RCC 7860 (cell line): Measurements from ENCODE around the gene TMEM150C.

Source experiments
- DNase-seq: peaks from one replicate; pipeline ENCODE4 v3.0.0-alpha.2; 2015; ENCODE audit warnings: low spot score
- FAIRE-seq: peaks from 2 replicates; lab custom pipeline; 2012; peaks lifted over from hg19 to GRCh38; lab: Jason Lieb, UNC

The TMEM150C gene

DNA sequence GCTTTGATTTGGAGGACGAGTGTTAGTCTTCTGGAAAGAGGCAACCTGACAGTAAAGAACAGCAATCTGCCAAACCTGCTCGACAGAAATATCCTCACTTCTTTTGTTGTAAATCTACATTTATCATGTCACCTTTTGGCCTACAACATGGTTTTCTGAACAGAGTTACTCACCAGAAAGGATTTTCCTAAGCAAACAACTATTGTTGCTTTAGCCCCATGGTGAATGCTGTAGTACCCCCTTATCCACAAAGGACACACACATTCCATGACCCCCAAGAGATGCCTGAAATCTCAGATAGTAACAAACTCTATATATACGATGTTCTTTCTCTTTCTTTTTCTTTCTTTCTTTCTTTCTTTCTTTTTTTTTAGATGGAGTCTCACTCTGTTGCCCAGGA lies 42.7 kb downstream of the TMEM150C start:
- FAIRE-seq = no peak
- DNase-seq = no peak

DNA sequence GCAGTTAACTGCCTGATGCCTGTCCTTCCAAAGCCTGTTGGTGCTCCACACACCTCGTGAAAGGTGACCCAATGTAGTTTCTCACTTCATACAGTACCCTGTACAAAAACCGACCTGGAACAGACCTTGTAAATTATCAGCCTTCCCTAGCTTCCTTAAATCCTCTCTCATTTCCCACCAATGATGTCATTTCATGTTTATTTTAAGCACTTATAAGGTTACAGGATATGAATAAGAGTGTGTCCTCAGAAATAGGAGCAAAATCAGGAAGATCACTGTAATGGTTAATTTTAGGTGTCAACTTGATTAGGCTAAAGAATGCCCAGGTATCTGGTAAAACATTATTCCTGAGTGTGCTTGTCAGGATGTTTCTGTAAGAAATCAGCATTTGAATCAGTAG lies 44.7 kb downstream of the TMEM150C start:
- no peak for DNase-seq
- no peak for FAIRE-seq

DNA sequence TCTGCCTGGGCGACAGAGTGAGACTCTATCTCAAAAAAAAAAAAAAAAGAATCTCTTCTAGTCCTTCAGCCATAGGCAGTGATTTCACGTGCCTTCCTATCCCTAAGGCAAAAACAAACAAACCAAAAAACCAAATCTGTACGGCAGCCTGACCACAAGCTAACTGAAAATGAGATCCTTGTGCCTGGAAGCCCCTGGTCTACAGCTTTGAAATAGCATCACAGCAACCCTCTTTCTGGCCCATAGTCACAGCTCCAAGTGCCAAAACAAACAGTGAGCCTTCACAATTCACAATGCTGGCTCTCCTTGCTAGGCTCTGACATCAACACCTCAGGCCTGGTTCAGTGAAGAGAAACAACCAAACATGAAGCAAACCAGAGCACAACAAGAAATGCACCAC lies 46.1 kb downstream of the TMEM150C start:
- FAIRE-seq = no peak
- no peak for DNase-seq

DNA sequence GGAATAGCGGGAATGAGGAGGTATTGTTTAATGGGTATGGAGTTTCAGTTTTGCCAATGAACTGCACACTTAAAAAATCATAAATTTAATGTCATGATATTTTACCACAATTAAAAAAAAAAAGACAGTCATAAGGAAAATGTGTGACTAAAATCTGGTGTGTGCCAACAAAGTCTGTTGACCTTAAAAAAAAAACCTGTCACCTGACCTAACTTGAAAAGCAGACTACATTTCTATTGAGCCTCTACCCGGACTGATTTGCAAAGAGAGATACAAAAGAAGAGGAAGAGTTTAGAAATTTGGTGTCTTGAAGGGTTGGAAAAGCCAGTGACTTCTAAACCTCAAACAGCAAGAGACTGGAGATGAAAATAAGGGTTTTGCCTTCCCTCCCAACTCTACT lies 48.4 kb downstream of the TMEM150C start:
- DNase-seq (no peak), FAIRE-seq (no peak)

DNA sequence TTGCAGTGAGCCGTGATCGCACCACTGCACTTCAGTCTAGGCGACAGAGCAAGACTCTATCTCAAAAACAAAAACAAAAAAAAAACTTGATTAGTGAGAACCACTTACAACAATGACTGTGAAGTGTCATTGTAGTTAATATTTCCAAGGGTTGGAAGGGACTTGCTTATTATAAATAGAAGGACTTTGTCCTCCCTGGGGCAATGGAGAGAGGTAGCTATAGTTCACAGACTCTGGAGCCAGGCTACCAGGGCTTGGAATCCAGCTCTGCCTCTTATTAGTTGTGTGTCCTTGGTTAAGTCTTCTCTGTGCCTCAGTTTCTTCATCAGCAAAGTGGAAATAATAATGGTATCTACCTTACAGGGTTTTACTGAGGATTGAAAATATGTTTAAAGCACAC lies 51.6 kb downstream of the TMEM150C start:
- FAIRE-seq (no peak), DNase-seq (no peak)

DNA sequence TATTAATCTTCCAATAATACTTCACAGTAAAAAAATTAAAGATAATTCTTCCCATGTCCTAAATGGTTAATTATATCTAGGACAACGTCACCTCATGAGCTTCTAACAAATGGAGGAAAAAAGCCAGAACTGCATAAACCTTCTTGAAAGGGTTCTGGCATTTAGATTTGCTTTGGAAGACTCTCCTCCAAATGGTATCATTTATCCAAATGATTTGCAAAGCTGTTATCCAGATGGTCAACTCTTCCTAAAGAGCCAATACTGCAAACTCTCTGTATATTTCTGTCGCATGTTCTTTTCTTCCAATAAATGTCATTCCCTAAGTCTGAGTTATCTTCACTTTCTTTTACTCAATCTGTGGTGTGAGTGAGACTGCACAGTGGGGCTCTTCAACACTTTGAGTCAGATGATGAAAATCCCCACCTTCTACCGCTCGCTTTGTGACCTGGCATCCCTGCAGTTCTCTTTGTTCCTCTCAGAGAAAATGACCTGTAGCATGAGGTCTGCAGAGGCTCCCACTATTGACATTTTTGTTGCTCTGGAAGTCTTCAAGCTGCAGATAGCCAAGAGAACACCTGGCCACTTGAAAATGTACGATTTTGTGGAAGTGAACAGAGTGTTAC lies 52.9 kb downstream of the TMEM150C start:
- DNase-seq = no peak
- FAIRE-seq = no peak

DNA sequence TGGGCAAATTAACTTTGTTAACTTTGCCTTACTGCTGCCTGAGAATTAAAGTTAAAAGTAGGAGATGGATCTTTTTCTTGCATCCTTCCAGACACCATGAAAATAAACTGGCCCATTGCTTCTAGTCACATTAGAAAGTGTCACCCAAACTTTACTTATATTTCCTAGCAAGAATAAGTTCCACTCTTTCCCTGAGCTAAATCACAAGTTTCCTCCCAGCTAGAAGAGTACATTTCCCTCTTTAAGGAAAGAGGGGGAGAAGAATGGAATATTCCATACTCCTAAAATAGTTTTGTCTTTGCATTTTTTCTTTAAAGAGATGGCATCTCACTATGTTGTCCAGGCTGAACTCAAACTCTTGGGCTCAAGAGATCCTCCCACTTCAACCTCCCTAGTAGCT lies 53.8 kb downstream of the TMEM150C start:
- DNase-seq (no peak), FAIRE-seq (no peak)

DNA sequence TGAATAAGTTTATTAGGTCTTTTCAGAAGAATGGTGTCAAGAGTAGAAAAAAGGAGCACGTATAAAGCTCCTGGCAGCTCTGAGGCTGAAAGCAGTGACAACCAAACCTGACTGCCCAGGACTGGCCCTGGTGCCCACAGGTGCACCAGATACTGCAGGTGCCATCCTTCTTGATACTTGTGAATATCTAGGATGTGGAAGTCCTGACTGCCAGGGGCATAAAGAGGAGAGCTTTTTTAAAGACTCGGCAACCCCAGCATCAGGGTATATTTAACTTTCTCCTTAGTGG lies 60.7 kb downstream of the TMEM150C start:
- FAIRE-seq (no peak), DNase-seq (no peak)

DNA sequence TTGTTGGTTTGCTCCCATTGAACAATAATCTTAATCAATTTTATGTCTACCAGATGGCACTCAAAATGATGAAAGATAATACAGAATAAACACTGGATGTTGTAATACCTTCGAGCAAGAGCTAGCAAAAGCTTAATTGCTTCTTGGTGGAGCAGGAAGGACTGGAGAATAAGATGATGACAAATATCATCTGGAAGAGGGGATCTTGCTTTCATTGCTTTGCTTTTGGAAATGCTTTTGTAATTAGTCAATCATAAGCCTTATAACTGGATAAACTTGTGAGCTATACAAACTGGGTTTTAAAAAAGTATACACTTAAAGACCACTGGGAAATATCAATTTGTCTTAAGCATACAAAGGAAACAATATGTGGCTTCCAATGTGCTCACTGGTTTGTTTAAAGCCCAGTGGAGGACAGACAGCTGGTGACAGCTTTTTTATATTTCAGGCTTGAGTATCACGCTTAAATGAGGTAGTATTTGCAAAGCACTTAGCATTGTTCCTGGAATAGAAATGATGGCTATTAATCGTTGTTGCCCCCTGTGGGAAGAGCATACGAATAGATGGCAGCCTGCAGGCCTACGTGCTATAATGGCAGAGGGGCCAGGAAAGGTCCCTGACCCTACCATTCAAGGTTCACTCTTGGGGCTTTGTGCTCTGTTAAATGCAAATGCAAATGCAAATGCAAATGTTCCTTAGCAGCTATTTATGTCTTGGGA lies 61.2 kb downstream of the TMEM150C start:
- no peak for DNase-seq
- FAIRE-seq = no peak

DNA sequence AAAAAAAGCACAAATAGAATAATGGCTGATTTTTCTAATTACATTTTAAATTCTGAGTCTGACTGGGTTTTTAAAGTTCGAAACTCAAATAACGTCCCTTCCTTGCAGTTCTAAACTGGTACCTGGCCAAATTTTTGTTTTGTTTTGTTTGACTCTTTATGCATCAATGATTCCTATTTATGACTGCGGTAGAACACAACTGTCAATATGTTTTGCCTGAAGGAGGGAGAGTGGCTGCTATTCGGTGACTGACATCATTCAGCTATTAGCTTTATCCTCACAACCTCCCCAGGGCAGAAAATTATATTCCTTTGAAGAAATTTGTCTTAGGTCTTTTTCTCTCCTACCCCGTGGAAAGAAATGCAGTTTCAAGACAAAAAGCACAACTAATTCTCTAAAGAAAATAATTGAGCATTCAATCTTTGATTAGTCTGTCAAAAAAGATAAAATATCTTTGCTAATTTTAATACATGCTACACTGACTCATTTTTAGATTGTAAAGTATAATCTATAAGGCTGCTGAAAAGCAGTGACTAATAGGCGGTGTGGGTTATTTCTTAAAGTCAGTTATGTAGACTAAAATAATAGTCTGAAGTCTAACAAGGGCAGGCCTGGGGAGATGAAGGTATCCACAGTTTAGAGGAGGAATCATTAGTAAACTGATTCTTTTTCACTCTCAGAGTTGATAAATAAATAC lies 61.9 kb downstream of the TMEM150C start:
- no peak for DNase-seq
- FAIRE-seq = no peak

DNA sequence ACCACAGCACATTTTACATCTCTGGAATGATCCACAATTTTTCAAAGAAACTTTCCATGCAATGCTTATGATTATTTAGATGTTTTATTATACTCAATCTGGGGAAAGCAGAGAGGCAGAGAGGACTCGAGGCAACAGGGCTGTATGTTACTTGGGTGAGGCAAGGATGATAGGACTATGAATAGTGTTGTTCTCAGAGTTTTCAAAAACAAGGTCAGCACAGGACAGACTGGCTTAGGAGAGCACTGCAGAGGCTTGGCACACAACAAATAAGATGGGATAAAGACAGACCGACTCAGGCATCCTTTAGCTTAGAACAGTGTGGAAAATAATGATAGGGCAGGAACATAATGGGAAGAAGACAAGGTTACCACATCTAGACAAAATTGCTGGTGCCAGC lies 65.4 kb downstream of the TMEM150C start:
- DNase-seq = no peak
- no peak for FAIRE-seq

DNA sequence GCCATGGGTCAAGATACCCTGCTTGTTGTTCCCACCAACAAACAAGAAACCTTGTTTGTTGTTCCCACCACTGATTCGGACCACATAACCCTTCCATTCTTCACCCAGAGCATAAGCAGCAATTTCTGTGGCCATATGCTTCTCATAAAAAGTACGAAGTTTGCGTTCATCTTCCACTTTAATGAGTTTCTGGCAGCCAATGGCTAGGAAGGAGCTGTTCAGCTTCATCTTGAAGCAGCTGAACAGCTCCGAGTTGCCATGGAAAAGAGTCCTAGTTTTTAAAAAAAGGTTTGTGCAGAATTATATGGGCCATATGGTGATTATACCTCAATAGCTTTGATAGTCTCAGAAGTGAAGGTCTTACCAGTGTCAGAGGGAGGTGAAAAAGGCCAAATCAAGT lies 66.1 kb downstream of the TMEM150C start:
- FAIRE-seq (no peak), DNase-seq (no peak)

DNA sequence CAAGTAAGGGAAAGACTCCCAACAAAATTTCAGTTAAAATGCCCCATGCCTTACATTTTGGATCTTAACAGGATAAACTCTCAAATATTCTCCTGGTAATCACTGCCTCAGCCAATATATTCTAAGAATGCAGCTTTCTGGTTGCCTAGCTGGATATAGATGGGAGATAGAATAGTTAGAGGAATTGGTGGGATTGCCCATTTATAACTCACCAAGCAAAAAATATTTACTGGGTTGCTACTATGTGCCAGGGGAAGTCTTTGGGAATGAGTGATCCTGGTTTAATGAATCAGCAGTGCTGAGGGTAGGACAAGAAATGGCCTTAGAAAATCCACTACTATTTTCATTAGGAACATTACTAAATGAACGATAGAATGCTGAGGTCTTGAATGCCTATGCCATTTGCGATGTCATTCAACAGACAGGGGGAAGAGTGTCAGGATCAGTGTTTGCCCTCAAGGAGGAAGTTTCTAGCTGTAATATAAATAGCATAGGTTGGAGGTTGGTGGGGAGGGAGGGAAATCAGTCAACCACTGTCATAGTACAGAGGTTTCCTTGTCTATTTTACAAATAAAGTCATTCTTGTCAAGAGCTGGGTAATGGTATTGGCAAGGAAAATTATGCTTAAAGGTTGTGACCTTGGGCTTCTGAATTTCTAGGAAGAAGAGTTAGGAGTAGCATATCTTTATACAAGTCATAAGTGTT lies 67.9 kb downstream of the TMEM150C start:
- FAIRE-seq = no peak
- no peak for DNase-seq

DNA sequence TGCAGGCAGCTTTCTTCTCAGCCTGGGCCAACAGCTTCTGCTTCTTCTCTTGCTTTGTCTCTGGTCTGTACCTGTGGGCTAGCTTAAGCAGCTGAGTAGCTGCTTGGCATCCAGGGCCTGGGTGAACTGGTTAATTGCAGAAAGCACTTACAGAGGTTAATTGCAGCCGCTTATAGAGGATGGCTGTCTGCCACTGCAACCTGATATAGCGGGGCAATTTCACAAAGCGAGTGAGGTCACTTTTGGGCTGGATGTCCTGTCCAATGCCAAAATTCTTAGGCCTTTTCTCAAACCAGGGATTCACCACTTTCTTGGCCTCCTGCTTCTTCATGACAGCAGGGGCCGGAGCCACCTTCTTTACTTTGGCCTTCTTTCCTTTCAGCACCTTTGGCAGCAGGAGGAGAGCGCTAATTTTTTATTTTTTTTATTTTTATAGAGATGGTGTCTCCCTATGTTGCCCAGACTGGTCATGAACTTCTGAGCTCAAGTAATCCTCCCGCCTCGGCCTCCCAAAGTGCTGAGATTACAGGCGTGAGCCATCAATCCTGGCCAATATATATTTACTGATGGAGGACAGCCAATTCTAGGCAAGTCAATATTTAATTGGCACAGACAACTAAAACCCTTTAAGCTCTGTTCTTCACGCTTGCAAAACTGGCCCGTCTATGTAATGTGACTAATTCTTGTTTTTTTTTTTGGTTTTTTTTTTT lies 70.4 kb downstream of the TMEM150C start:
- no peak for FAIRE-seq

DNA sequence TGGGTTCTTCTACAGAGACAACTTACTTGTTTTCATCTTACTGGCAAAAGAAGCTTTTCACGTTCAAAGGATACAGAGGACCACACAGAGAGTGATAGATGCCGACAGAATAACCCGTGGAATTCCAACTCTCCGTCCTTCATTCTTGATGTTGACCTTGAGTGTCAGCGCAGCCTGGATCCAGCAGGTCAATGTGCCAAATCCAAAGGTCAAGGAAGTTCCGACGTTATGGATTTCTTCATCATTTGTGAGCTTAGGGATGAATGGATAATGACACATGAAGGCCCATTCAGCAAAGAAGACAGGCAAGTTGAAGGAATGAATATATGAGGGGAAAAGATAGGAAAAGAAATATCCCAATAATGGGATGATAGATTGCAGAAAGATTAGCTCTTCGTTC lies 71.8 kb downstream of the TMEM150C start:
- DNase-seq = no peak
- no peak for FAIRE-seq

More for the DNA sequence above, 70.4 kb downstream of the TMEM150C start:
- no peak for DNase-seq

DNA sequence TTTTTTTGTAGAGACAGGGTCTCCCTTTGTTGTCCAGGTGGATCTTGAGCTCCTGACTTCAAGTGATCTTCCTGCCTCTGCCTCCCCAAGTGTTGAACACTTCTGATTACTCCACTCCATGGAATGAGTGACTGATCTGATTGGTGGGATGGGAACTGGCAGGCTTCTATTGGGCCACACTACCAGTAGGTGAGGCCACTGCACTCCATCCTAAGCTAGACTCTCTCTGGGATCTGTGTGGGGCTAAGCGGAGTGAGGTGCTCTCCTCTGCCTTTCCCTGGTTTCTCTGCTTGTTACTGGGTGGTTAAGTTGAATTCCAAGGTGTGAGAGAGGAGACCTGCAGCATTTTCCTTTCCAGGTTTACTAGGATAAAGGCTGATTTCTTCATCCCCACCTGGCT lies 72.7 kb downstream of the TMEM150C start:
- DNase-seq (no peak), FAIRE-seq (no peak)

DNA sequence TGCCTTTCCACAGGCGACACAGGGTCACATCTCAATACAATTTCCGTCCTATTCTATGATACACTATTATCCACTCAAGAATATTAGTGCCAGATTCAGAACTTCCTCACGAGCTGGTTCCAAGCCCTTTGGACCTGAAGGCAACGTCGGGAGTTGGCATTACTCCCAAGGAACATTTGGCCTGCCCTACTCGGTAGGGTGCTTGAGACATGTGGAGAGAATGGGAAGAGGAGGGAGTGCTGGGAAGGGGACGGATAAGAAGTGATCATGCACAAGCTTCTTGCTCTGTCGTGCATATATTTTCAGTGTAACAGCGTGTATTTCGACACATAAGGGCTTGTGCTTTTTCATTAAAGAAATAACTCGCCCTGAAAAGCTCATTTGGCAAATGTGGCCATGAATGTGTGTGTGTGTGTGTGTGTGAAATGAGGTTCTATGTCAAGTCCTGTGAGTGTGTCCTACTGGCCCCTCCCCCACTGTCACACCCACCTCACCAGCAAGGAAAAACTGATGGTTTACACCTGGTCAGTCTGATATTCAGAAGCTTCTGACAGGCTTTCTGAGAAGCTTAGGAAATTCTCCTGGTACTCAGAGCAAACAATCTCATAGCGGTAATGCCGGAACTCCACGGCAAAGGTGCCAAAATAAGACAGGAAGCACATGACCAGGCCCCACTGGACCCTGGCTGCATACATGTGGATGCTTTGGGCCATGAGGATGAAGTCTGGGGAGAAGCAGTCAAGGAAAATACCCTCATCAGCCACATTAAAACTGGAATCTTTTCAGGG lies 76.6 kb downstream of the TMEM150C start:
- DNase-seq (no peak), FAIRE-seq (no peak)

DNA sequence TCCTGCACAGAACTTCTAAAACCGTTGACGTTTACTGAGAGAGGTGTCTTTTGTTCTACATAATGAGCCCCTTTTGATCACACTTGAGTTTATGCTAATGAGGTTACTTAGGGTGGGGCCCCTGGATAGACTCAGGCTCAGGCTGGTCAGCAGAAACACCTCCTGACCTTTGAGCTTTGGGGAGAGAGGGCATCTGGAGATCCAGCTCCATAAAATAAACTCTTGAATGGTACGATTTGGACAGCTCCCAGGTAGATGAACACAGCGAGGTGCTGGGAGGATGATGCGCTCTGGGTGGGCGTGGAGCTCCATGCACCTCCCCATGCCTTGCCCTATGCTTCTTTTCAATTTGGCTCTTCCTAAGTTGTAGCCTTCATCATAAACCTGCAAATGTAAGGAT lies 79.4 kb downstream of the TMEM150C start:
- FAIRE-seq (no peak), DNase-seq (no peak)

DNA sequence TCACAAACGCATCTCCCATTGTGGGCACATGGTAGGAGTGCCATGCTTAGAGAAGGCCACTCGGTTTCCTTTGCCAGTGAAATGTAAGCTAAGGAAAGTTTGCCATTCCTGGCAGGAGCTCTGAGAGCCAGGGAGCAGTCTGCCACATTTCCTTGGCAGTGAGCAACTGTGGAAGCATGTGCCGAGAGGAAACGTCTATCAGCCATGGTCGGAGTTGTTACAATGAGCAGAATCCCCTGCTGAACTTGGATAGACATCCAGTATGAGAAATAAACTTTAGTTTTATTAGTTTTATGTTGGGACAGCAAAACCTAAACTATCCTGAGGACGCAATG lies 80.3 kb downstream of the TMEM150C start:
- FAIRE-seq (no peak), DNase-seq (no peak)

DNA sequence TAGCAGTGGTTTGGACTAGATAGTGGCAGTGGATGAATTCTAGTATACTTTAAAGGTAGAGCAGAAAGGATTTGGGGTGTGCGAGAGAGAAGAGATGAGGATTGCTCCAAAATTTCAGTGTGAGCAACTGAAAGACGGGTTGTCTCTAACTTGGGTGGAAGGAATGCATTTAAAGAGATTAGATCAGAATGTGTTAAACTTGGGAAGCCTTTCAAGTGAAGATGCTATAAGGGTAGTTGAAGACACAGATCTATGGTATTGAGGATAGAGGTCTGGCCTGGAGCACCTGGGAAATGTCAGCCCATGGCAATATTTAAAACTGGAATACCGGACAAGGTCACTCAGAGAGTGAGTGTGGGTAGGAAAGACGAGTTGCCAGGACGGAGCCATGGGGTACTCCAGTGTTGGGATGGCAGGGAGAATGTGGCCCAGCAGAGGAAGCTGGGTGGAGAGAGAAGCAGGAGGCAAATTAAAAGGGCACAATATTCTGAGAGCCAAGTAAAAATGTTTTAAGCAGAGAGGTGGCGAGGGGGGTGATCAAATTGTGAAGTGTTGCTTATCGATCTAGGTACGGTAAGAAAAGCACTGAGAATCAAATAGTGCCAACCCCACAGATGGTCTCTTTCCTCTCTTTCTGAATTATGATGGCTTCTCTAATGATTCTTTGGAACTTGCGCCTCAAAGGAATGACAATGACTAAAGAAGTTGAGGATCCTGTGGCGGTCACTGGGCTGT lies 80.8 kb downstream of the TMEM150C start:
- no peak for DNase-seq
- no peak for FAIRE-seq
